H9 (cell line): Measurements from ENCODE around the gene AATF. TPM values are rescaled to one million over a fixed set of nuclear protein-coding genes. Genes with fewer than 3 reads are reported as not detected.

Experiments
- DNase-seq: peaks from one replicate; pipeline ENCODE4 v3.0.0-alpha.2; 2017
- H2AFZ ChIP-seq: one replicate; pipeline ENCODE4 v1.6.1; 2013; ENCODE audit warnings: mild to moderate bottlenecking, low read length, control low read depth, moderate library complexity
- H2AK5ac ChIP-seq: 2 replicates; pipeline ENCODE4 v1.6.1; 2013; ENCODE audit warnings: low read length, control low read depth, mixed read lengths; ENCODE audit not compliant: insufficient read length
- H2BK120ac ChIP-seq: one replicate; pipeline ENCODE4 v1.6.1; 2013; ENCODE audit warnings: low read depth, mild to moderate bottlenecking, low read length, control low read depth, inconsistent platforms; ENCODE audit not compliant: poor library complexity, severe bottlenecking
- H2BK12ac ChIP-seq: 2 replicates; pipeline ENCODE4 v1.6.1; 2013; ENCODE audit warnings: low read length, control low read depth, mixed read lengths, low read depth; ENCODE audit not compliant: insufficient read length
- H2BK15ac ChIP-seq: 2 replicates; pipeline ENCODE4 v1.6.1; 2013; ENCODE audit warnings: low read depth, low read length, control low read depth
- H2BK20ac ChIP-seq: one replicate; pipeline ENCODE4 v1.6.1; 2013; ENCODE audit warnings: low read depth, mild to moderate bottlenecking, low read length, control low read depth, inconsistent platforms; ENCODE audit not compliant: poor library complexity, severe bottlenecking
- H2BK5ac ChIP-seq: 2 replicates; pipeline ENCODE4 v1.6.1; 2013; ENCODE audit warnings: low read length, control low read depth, mixed read lengths; ENCODE audit not compliant: insufficient read length
- H3K14ac ChIP-seq: 2 replicates; pipeline ENCODE4 v1.6.1; 2013; ENCODE audit warnings: low read length, control low read depth; ENCODE audit not compliant: insufficient read depth
- H3K18ac ChIP-seq: 2 replicates; pipeline ENCODE4 v1.6.1; 2013; ENCODE audit warnings: low read depth, mild to moderate bottlenecking, mixed read lengths, low read length, control low read depth; ENCODE audit not compliant: insufficient read length
- H3K23ac ChIP-seq: 2 replicates; pipeline ENCODE4 v1.6.1; 2013; ENCODE audit warnings: low read length, control low read depth, mixed read lengths, low read depth; ENCODE audit not compliant: insufficient read length
- H3K23me2 ChIP-seq: 2 replicates; pipeline ENCODE4 v1.6.1; 2013; ENCODE audit warnings: low read depth, mild to moderate bottlenecking, mixed read lengths, low read length, control low read depth; ENCODE audit not compliant: insufficient read length, poor library complexity, severe bottlenecking
- H3K27ac ChIP-seq: 2 replicates; pipeline ENCODE4 v1.5.1; 2013; ENCODE audit warnings: low read length, control low read depth, mixed read lengths, low read depth; ENCODE audit not compliant: insufficient read length
- H3K27me3 ChIP-seq: 2 replicates; pipeline ENCODE4 v1.6.1; 2013; ENCODE audit warnings: low read length, control low read depth, inconsistent platforms; ENCODE audit not compliant: insufficient read depth
- H3K4ac ChIP-seq: 2 replicates; pipeline ENCODE4 v1.6.1; 2013; ENCODE audit warnings: low read depth, mild to moderate bottlenecking, control low read depth, inconsistent platforms, low read length, moderate library complexity
- H3K4me1 ChIP-seq: 2 replicates; pipeline ENCODE4 v1.6.1; 2013; ENCODE audit warnings: low read length, control low read depth, inconsistent platforms; ENCODE audit not compliant: insufficient read depth
- H3K4me2 ChIP-seq: 2 replicates; pipeline ENCODE4 v1.6.1; 2013; ENCODE audit warnings: low read length, control low read depth, mixed read lengths; ENCODE audit not compliant: insufficient read length, insufficient read depth
- H3K56ac ChIP-seq: 2 replicates; pipeline ENCODE4 v1.6.1; 2013; ENCODE audit warnings: low read depth, mild to moderate bottlenecking, mixed read lengths, low read length, control low read depth; ENCODE audit not compliant: insufficient read length
- H3K79me1 ChIP-seq: 2 replicates; pipeline ENCODE4 v1.6.1; 2013; ENCODE audit warnings: low read depth, mild to moderate bottlenecking, moderate library complexity, low read length, control low read depth, inconsistent platforms; ENCODE audit not compliant: insufficient read depth, poor library complexity, severe bottlenecking
- H3K79me2 ChIP-seq: 2 replicates; pipeline ENCODE4 v1.6.1; 2013; ENCODE audit warnings: low read length, control low read depth, inconsistent platforms; ENCODE audit not compliant: insufficient read depth
- H3K9ac ChIP-seq: 2 replicates; pipeline ENCODE4 v1.6.1; 2013; ENCODE audit warnings: low read length, control low read depth, mixed read lengths; ENCODE audit not compliant: insufficient read length; ENCODE audit errors: extremely low read depth
- H3K9me3 ChIP-seq: one replicate; pipeline ENCODE4 v1.6.1; 2013; ENCODE audit warnings: low read depth, low read length, inconsistent platforms; ENCODE audit not compliant: control insufficient read depth
- H3T11ph ChIP-seq: one replicate; pipeline ENCODE4 v1.6.1; 2013; ENCODE audit warnings: mild to moderate bottlenecking, low read length, control low read depth, inconsistent platforms
- H4K20me1 ChIP-seq: one replicate; pipeline ENCODE4 v1.6.1; 2013; ENCODE audit not compliant: control insufficient read depth, insufficient read length, insufficient read depth
- H4K5ac ChIP-seq: 2 replicates; pipeline ENCODE4 v1.6.1; 2013; ENCODE audit warnings: low read depth, mild to moderate bottlenecking, mixed read lengths, low read length, control low read depth; ENCODE audit not compliant: insufficient read length
- H4K8ac ChIP-seq: replicated peaks from 2 replicates; pipeline ENCODE4 v1.6.1; 2013; ENCODE audit warnings: low read length, control low read depth, mixed read lengths, low read depth; ENCODE audit not compliant: insufficient read length
- H4K91ac ChIP-seq: 2 replicates; pipeline ENCODE4 v1.6.1; 2013; ENCODE audit warnings: low read depth, mild to moderate bottlenecking, moderate library complexity, mixed read lengths, low read length, control low read depth; ENCODE audit not compliant: insufficient read length
- H3K27ac Mint-ChIP-seq, 3 experiments: 2 replicates in 2 of 3; 3 replicates in 1 of 3; pipeline ENCODE4 v1.8.0; 2020 to 2021; ENCODE audit warnings: mixed read lengths in 3 of 3, mild to moderate bottlenecking in 1 of 3, moderate library complexity in 1 of 3
- H3K27me3 Mint-ChIP-seq: 2 replicates; pipeline ENCODE4 v1.8.0; 2021; ENCODE audit warnings: low read depth, mild to moderate bottlenecking, moderate library complexity, mixed read lengths
- H3K36me3 Mint-ChIP-seq, 3 experiments: 2 replicates in 2 of 3; 3 replicates in 1 of 3; pipeline ENCODE4 v1.8.0; 2020 to 2021; ENCODE audit warnings: low read depth in 3 of 3, mixed read lengths in 3 of 3; ENCODE audit not compliant: insufficient read depth in 1 of 3
- H3K4me1 Mint-ChIP-seq, 2 experiments: 2 replicates each; pipeline ENCODE4 v1.8.0; 2020; ENCODE audit warnings: mixed read lengths in 2 of 2
- H3K4me3 Mint-ChIP-seq, 2 experiments: 2 replicates in 1 of 2; 3 replicates in 1 of 2; pipeline ENCODE4 v1.8.0; 2020 to 2021; ENCODE audit warnings: mild to moderate bottlenecking in 2 of 2, mixed read lengths in 2 of 2, moderate library complexity in 1 of 2
- H3K9me3 Mint-ChIP-seq, 2 experiments: 2 replicates in 1 of 2; 3 replicates in 1 of 2; pipeline ENCODE4 v1.8.0; 2020; ENCODE audit warnings: mild to moderate bottlenecking in 2 of 2, mixed read lengths in 2 of 2, moderate library complexity in 1 of 2
- WGBS: extraction: QIAGEN DNeasy Blood & Tissue Kit; methylation state at CpG from one replicate; pipeline ENCODE4 v1.1.7; 2013; ENCODE audit warnings: missing lambda C conversion rate, low lambda C conversion rate, mixed read lengths; ENCODE audit not compliant: insufficient read length; ENCODE audit errors: extremely low coverage; 5-methylcytosine and 5-hydroxymethylcytosine counted together
- total RNA-seq: library from RNA; stranded (reverse); gene quantifications from 2 replicates; pipeline ENCODE4 v1.2.1, GENCODE V29; 2021
- TF ChIP-seq, protein P1 (sequence below): fragments of 200-600 bp; sonication (generic); conservative IDR thresholded peaks from 3 replicates; pipeline ENCODE4 v1.8.0; 2021; ENCODE audit warnings: antibody characterized with exemption, mild to moderate bottlenecking

Gene AATF
- total RNA-seq, 1 experiment from 2014 or later = 69.6 TPM

DNA sequence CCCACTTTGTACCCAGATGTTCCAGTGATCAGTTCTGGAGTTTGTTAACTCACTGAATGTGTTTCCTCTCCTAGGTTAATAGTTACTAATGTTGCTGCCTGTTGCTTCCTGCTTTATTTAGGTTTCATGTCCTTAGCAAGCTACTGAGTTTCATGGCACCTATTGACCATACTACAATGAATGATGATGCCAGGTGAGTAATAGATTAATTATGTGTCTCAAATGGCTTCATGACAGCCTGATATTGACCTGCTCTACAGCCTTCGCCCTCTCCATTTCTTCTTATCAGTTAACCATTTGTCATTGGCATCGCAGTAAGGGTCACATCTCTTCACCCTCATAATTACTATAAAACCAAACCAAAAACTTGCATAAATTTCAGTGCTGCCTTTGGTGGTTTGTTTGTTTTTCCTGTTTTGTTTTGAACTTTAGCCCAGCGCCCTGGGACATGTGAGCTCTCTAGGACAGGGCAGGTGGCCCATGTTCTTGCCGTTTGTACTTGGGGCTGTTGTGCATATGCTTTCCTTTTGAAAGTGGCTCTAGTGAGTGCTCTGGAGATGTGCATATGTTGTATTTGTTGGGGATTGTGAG lies 82.8 kb downstream of the AATF start:
- no peak overlapping the region for H2BK12ac ChIP-seq
- Mint-ChIP-seq H3K27ac (no peak overlapping the region), H3K4me1 (peaks cover 6 to 7% of the 10 kb centered on the region in 2 experiments; a peak in 3 of 4 replicates)

More for the DNA sequence above, 82.8 kb downstream of the AATF start:
- Histone ChIP-seq H3K79me2 (no peaks in the 10 kb centered on the region), H3K27ac (no peak overlapping the region), H2BK15ac (no peak overlapping the region), H3K9ac (no peak overlapping the region), H2BK120ac (no peak overlapping the region), H4K20me1 (no peaks in the 10 kb centered on the region), H4K8ac (no peak overlapping the region), H2BK20ac (no peak overlapping the region), H3K27me3 (no peaks in the 10 kb centered on the region), H2AFZ (no peak overlapping the region), H3K18ac (no peak overlapping the region), H3K56ac (no peak overlapping the region), H3K4ac (no peak overlapping the region), H3K4me2 (no peak overlapping the region), H4K91ac (no peak overlapping the region), H3K23me2 (no peaks in the 10 kb centered on the region), H3K79me1 (no peaks in the 10 kb centered on the region), H3K23ac (no peak overlapping the region), H3T11ph (no peak overlapping the region), H3K14ac (no peak overlapping the region), H4K5ac (no peak overlapping the region), H2BK5ac (no peak overlapping the region), H3K4me1 (no peaks in the 10 kb centered on the region), H2AK5ac (no peak overlapping the region), H3K9me3 (no peaks in the 10 kb centered on the region)
- no peaks in the 10 kb centered on the region for H3K27me3 Mint-ChIP-seq
- H3K4me3 Mint-ChIP-seq = no peak overlapping the region
- H3K9me3 Mint-ChIP-seq = peaks cover 0 to 3% of the 10 kb centered on the region in 2 experiments; a peak in 2 of 5 replicates
- H3K36me3 Mint-ChIP-seq = peaks cover 24 to 31% (median 26%) of the 10 kb centered on the region in 3 experiments
- WGBS = no CpG with 5 or more reads among the region's 4 CpGs
- TF ChIP-seq, protein P1, sequence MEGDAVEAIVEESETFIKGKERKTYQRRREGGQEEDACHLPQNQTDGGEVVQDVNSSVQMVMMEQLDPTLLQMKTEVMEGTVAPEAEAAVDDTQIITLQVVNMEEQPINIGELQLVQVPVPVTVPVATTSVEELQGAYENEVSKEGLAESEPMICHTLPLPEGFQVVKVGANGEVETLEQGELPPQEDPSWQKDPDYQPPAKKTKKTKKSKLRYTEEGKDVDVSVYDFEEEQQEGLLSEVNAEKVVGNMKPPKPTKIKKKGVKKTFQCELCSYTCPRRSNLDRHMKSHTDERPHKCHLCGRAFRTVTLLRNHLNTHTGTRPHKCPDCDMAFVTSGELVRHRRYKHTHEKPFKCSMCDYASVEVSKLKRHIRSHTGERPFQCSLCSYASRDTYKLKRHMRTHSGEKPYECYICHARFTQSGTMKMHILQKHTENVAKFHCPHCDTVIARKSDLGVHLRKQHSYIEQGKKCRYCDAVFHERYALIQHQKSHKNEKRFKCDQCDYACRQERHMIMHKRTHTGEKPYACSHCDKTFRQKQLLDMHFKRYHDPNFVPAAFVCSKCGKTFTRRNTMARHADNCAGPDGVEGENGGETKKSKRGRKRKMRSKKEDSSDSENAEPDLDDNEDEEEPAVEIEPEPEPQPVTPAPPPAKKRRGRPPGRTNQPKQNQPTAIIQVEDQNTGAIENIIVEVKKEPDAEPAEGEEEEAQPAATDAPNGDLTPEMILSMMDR = no peak
- DNase-seq = no peak
